ENCODE measurements around the gene PTPRM. TPM values are rescaled to one million over a fixed set of nuclear protein-coding genes. Genes with fewer than 3 reads are reported as not detected.

The PTPRM gene
- total RNA-seq, 1 donor from 2014 or later, result 102 TPM

- intact Hi-C loops (cut with DNase I), result loop anchor here (5.0 kb wide), 3 partner anchors 34 to 141 kb away; no protein-coding TSS in a partner anchor
- ATAC-seq (no peak), DNase-seq (ENCODE audit: missing footprints) (no peak)
These were observed 48.7 kb downstream of the PTPRM start for GRCh38 chr18:7615840-7616239.

- intact Hi-C loops (cut with DNase I), result loop anchor here (5.0 kb wide), 3 partner anchors 34 to 141 kb away; no protein-coding TSS in a partner anchor
- peak; percentile 87 for ATAC-seq
- peak; percentile 88 for DNase-seq (ENCODE audit: missing footprints)
These were observed 49.5 kb downstream of the PTPRM start for GRCh38 chr18:7616661-7617060.

GRCh38 chr18:7617738-7618422 is 50.8 kb downstream of the PTPRM start:
- no peak for DNase-seq (ENCODE audit: missing footprints)

GRCh38 chr18:7618891-7619442 is 51.9 kb downstream of the PTPRM start:
- intact Hi-C loops (cut with DNase I), result loop anchor here (5.0 kb wide), 3 partner anchors 37 to 138 kb away; no protein-coding TSS in a partner anchor
- no peak for ATAC-seq
- DNase-seq (ENCODE audit: missing footprints), result no peak

More at GRCh38 chr18:7617738-7618422, 50.8 kb downstream of the PTPRM start:
- intact Hi-C loops (cut with DNase I), result loop anchor here (5.0 kb wide), 3 partner anchors 36 to 139 kb away; no protein-coding TSS in a partner anchor
- ATAC-seq, result peak; percentile 62

- ATAC-seq (no peak), DNase-seq (ENCODE audit: missing footprints) (no peak)
- intact Hi-C loops (cut with DNase I), result loop anchor here (5.0 kb wide), 3 partner anchors 37 to 138 kb away; no protein-coding TSS in a partner anchor
These were observed 52.6 kb downstream of the PTPRM start for GRCh38 chr18:7619676-7620075.

- no peak for ATAC-seq
- no peak for DNase-seq (ENCODE audit: missing footprints)
- intact Hi-C loops (cut with DNase I), result no loop called here
These were observed 55.6 kb downstream of the PTPRM start for GRCh38 chr18:7622721-7623120.

GRCh38 chr18:7623681-7624080 is 56.6 kb downstream of the PTPRM start:
- ATAC-seq, result no peak
- no peak for DNase-seq (ENCODE audit: missing footprints)
- intact Hi-C loops (cut with DNase I), result no loop called here

- intact Hi-C loops (cut with DNase I), result no loop called here
- ATAC-seq, result no peak
- DNase-seq (ENCODE audit: missing footprints), result no peak
These were observed 57.6 kb downstream of the PTPRM start for GRCh38 chr18:7624697-7625096.

- peak; percentile 68 for ATAC-seq
These were observed 59.2 kb downstream of the PTPRM start for GRCh38 chr18:7626175-7626921.

GRCh38 chr18:7626922-7627440 is 59.9 kb downstream of the PTPRM start:
- intact Hi-C loops (cut with DNase I), result no loop called here
- ATAC-seq (peak; percentile 16), DNase-seq (ENCODE audit: missing footprints) (no peak)

More at GRCh38 chr18:7626175-7626921, 59.2 kb downstream of the PTPRM start:
- intact Hi-C loops (cut with DNase I), result no loop called here
- DNase-seq (ENCODE audit: missing footprints), result no peak

GRCh38 chr18:7629416-7629815 is 62.3 kb downstream of the PTPRM start:
- intact Hi-C loops (cut with DNase I), result no loop called here

GRCh38 chr18:7630731-7631442 is 63.8 kb downstream of the PTPRM start:
- intact Hi-C loops (cut with DNase I), result loop anchor here (5.0 kb wide), 1 partner anchor 49 kb away; no protein-coding TSS in a partner anchor
- DNase-seq (ENCODE audit: missing footprints), result no peak
- no peak for ATAC-seq

More at GRCh38 chr18:7629416-7629815, 62.3 kb downstream of the PTPRM start:
- DNase-seq (ENCODE audit: missing footprints), result no peak
- ATAC-seq, result no peak

GRCh38 chr18:7632152-7633098 is 65.3 kb downstream of the PTPRM start:
- intact Hi-C loops (cut with DNase I), result loop anchor here (5.0 kb wide), 1 partner anchor 50 kb away; no protein-coding TSS in a partner anchor
- ATAC-seq, result no peak

GRCh38 chr18:7633171-7633570 is 66.1 kb downstream of the PTPRM start:
- ATAC-seq (no peak), DNase-seq (ENCODE audit: missing footprints) (no peak)
- intact Hi-C loops (cut with DNase I), result loop anchor here (5.0 kb wide), 1 partner anchor 51 kb away; no protein-coding TSS in a partner anchor

More at GRCh38 chr18:7632152-7633098, 65.3 kb downstream of the PTPRM start:
- DNase-seq (ENCODE audit: missing footprints), result no peak

- intact Hi-C loops (cut with DNase I), result no loop called here
- no peak for DNase-seq (ENCODE audit: missing footprints)
- no peak for ATAC-seq
These were observed 68.8 kb downstream of the PTPRM start for GRCh38 chr18:7635948-7636347.

GRCh38 chr18:7637269-7637668 is 70.2 kb downstream of the PTPRM start:
- DNase-seq (ENCODE audit: missing footprints) (no peak), ATAC-seq (no peak)

GRCh38 chr18:7638321-7638720 is 71.2 kb downstream of the PTPRM start:
- DNase-seq (ENCODE audit: missing footprints), result no peak
- no peak for ATAC-seq
- intact Hi-C loops (cut with DNase I), result no loop called here

More at GRCh38 chr18:7637269-7637668, 70.2 kb downstream of the PTPRM start:
- intact Hi-C loops (cut with DNase I), result no loop called here

Measured in Right ventricle myocardium inferior (tissue), 1 donor.